PC-3 (cell line): ENCODE data around the gene MPP1. TPM values are rescaled to one million over a fixed set of nuclear protein-coding genes. Genes with fewer than 3 reads are reported as not detected.

Experiments used
- ATAC-seq: fragments of 200-7000 bp; cut with Tn5 transposase; 2 replicates; pipeline ENCODE4 v1.9.1; 2020; ENCODE audit warnings: mild to moderate bottlenecking, moderate library complexity
- BruUV-seq: library from RNA; stranded (reverse); fragments of 400-500 nt; replicated peaks from 2 replicates; lab custom pipeline; 2021; lab: Mats Ljungman, UMichigan
- CTCF ChIA-PET: fragments of 300-600 bp; sonication (Branson Sonifier 250); formaldehyde crosslinking; loops from one replicate; lab custom pipeline; 2022; ENCODE audit warnings: antibody characterized with exemption; lab: Charles Lee
- POLR2A ChIA-PET: fragments of 300-600 bp; sonication (Branson Sonifier 250); formaldehyde crosslinking; loops from one replicate; lab custom pipeline; 2022; ENCODE audit warnings: antibody characterized with exemption; ENCODE audit not compliant: unreplicated experiment; lab: Charles Lee
- DNase-seq: peaks from one replicate; pipeline ENCODE4 v3.0.0-alpha.2; 2015
- H2AFZ ChIP-seq: fragments of 300-600 bp; sonication (generic); 2 replicates; pipeline ENCODE4 v1.6.0; 2016; ENCODE audit warnings: antibody characterized with exemption, low read length
- H3F3A ChIP-seq: fragments of 300-600 bp; sonication (generic); one replicate; pipeline ENCODE4 v1.6.0; 2017; ENCODE audit warnings: antibody characterized with exemption, low read length, control low read depth, mild to moderate bottlenecking; ENCODE audit not compliant: unreplicated experiment
- H3K27ac ChIP-seq: fragments of 300-600 bp; sonication (generic); 2 replicates; pipeline ENCODE4 v1.5.1; 2016; ENCODE audit warnings: mild to moderate bottlenecking, low read length
- H3K27me3 ChIP-seq: fragments of 300-600 bp; sonication (generic); 2 replicates; pipeline ENCODE4 v1.6.1; 2016; ENCODE audit warnings: low read length, mixed read lengths
- H3K36me3 ChIP-seq: fragments of 300-600 bp; sonication (generic); 2 replicates; pipeline ENCODE4 v1.6.1; 2016; ENCODE audit warnings: low read depth, mixed run types, low read length, mixed read lengths
- H3K4me1 ChIP-seq: fragments of 300-600 bp; sonication (generic); 2 replicates; pipeline ENCODE4 v1.5.1; 2016; ENCODE audit warnings: low read length; ENCODE audit not compliant: insufficient read depth
- H3K4me2 ChIP-seq: fragments of 300-600 bp; sonication (generic); 2 replicates; pipeline ENCODE4 v1.6.0; 2016; ENCODE audit warnings: low read length
- H3K4me3 ChIP-seq: fragments of 300-600 bp; sonication (generic); 2 replicates; pipeline ENCODE4 v1.5.1; 2016; ENCODE audit warnings: mild to moderate bottlenecking, low read length, mixed read lengths
- H3K79me2 ChIP-seq: fragments of 300-600 bp; sonication (generic); 2 replicates; pipeline ENCODE4 v1.6.1; 2017; ENCODE audit warnings: low read length, mixed read lengths
- H3K9ac ChIP-seq: fragments of 300-600 bp; sonication (generic); 2 replicates; pipeline ENCODE4 v1.6.0; 2016; ENCODE audit warnings: mild to moderate bottlenecking, low read length
- H3K9me2 ChIP-seq: fragments of 300-600 bp; sonication (generic); replicated peaks from 2 replicates; pipeline ENCODE4 v1.6.1; 2016; ENCODE audit warnings: mixed run types, low read length, mixed read lengths
- H3K9me3 ChIP-seq: fragments of 300-600 bp; sonication (generic); 2 replicates; pipeline ENCODE4 v1.6.1; 2016; ENCODE audit warnings: low read length, mixed read lengths
- H4K20me1 ChIP-seq: fragments of 300-600 bp; sonication (generic); 2 replicates; pipeline ENCODE4 v1.6.1; 2016; ENCODE audit warnings: low read length, mixed read lengths
- EZH2 ChIP-seq: fragments of 300-600 bp; sonication (generic); IDR thresholded peaks from one replicate; pipeline ENCODE4 v1.6.1; 2017; ENCODE audit warnings: antibody characterized with exemption, mild to moderate bottlenecking, low read length; ENCODE audit not compliant: unreplicated experiment
- EZH2phosphoT487 ChIP-seq: fragments of 300-600 bp; sonication (generic); IDR thresholded peaks from 2 replicates; pipeline ENCODE4 v1.6.1; 2018; ENCODE audit warnings: mild to moderate bottlenecking, antibody characterized with exemption, low read length, borderline replicate concordance
- intact Hi-C: fragments of 100-400 bp; cut with micrococcal nuclease; formaldehyde crosslinking; loops from 2 replicates; pipeline ENCODE4 v1.9.0; 2023
- total RNA-seq: library from RNA; depleted of rRNA; stranded (reverse); fragments of >200 nt; gene quantifications from 2 replicates; pipeline ENCODE4 v1.2.3, GENCODE V29; 2014
- TF ChIP-seq, protein P1 (sequence below): fragments of 300-600 bp; sonication (generic); conservative IDR thresholded peaks from 2 replicates; pipeline ENCODE4 v1.5.1; 2017; ENCODE audit warnings: antibody characterized with exemption, low read depth, mild to moderate bottlenecking, low read length

Gene MPP1
- total RNA-seq, 1 experiment from 2014 or later, result 18.8 TPM

DNA sequence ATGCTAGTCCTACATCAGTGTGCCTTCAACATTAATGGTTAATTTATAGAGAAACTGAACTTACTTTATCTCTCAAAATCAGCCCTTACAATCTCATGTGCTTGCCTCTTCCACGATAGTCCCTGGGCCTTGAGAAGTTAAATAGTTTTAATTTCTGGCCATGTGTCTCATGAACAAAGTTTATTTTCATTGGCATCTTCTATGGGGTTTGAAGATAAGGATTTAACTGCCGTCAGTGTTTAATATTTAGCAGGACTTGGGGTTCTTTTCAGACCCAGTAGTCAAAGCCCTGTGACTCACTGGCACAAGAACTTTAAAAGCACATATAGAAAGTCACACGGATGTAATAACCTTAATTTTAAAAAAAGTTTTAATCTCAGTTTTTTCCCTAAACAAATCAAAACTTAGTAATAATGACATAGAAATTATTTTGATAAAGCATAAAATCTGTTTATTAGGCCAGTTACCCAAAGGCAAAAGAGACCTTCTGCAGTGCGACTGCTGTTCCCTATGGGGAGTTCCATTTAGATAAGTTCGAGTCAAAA, 10.1 kb upstream of the MPP1 start:
- H3K9ac ChIP-seq, result no peak overlapping the region
- no peaks in the 10 kb centered on the region for H3K27me3 ChIP-seq
- no peaks in the 10 kb centered on the region for H3K36me3 ChIP-seq
- no peak for DNase-seq
- BruUV-seq, result no TSS peak
- H3K4me3 ChIP-seq, result no peak overlapping the region
- H4K20me1 ChIP-seq, result no peaks in the 10 kb centered on the region
- H3K9me3 ChIP-seq, result no peaks in the 10 kb centered on the region
- H3K4me2 ChIP-seq, result no peak overlapping the region
- no peak overlapping the region for H2AFZ ChIP-seq
- TF ChIP-seq, protein P1, sequence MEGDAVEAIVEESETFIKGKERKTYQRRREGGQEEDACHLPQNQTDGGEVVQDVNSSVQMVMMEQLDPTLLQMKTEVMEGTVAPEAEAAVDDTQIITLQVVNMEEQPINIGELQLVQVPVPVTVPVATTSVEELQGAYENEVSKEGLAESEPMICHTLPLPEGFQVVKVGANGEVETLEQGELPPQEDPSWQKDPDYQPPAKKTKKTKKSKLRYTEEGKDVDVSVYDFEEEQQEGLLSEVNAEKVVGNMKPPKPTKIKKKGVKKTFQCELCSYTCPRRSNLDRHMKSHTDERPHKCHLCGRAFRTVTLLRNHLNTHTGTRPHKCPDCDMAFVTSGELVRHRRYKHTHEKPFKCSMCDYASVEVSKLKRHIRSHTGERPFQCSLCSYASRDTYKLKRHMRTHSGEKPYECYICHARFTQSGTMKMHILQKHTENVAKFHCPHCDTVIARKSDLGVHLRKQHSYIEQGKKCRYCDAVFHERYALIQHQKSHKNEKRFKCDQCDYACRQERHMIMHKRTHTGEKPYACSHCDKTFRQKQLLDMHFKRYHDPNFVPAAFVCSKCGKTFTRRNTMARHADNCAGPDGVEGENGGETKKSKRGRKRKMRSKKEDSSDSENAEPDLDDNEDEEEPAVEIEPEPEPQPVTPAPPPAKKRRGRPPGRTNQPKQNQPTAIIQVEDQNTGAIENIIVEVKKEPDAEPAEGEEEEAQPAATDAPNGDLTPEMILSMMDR, result no peak
- TF ChIP-seq EZH2phosphoT487, result no peak
- TF ChIP-seq EZH2, result no peak
- intact Hi-C loops, result no loop called here
- H3K4me1 ChIP-seq, result no peaks in the 10 kb centered on the region
- H3K27ac ChIP-seq, result no peak overlapping the region
- ChIA-PET CTCF (no interaction called here), POLR2A (no interaction called here)
- no peaks in the 10 kb centered on the region for H3K9me2 ChIP-seq
- no peaks in the 10 kb centered on the region for H3K79me2 ChIP-seq
- H3F3A ChIP-seq, result no peaks in the 10 kb centered on the region
- ATAC-seq, result no peak

DNA sequence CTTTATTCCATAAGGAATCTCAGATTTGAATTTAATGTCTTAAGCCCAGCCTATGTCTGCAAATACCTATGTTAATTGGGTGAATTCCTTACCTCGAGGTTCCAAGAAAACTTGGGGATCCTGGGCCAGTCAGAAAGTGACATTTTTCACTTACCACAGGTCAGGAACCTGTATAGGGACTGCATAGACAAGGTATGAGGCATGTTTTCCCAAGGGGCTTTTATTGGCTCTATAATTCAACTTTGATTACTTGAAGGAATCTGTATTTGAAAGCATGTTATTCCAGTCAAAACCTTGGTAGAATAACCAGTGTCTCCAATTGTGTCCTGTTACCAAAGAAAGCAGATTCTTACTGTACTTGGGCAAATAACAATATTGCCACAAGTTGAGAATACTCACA, 8.5 kb upstream of the MPP1 start:
- no peak overlapping the region for H2AFZ ChIP-seq
- H3K4me1 ChIP-seq, result no peaks in the 10 kb centered on the region
- H3K27ac ChIP-seq, result no peak overlapping the region
- no peaks in the 10 kb centered on the region for H3K9me2 ChIP-seq
- no peak overlapping the region for H3K9ac ChIP-seq
- no peaks in the 10 kb centered on the region for H3K9me3 ChIP-seq
- H3K27me3 ChIP-seq, result no peaks in the 10 kb centered on the region
- no peaks in the 10 kb centered on the region for H3F3A ChIP-seq
- no peaks in the 10 kb centered on the region for H3K79me2 ChIP-seq
- intact Hi-C loops, result no loop called here
- no peak overlapping the region for H3K4me2 ChIP-seq
- no peak overlapping the region for H3K4me3 ChIP-seq
- ATAC-seq, result no peak
- TF ChIP-seq EZH2 (no peak), EZH2phosphoT487 (no peak)
- TF ChIP-seq, protein P1, result no peak
- no peaks in the 10 kb centered on the region for H3K36me3 ChIP-seq
- ChIA-PET POLR2A (no interaction called here), CTCF (no interaction called here)
- no peak for DNase-seq
- no TSS peak for BruUV-seq
- no peaks in the 10 kb centered on the region for H4K20me1 ChIP-seq

DNA sequence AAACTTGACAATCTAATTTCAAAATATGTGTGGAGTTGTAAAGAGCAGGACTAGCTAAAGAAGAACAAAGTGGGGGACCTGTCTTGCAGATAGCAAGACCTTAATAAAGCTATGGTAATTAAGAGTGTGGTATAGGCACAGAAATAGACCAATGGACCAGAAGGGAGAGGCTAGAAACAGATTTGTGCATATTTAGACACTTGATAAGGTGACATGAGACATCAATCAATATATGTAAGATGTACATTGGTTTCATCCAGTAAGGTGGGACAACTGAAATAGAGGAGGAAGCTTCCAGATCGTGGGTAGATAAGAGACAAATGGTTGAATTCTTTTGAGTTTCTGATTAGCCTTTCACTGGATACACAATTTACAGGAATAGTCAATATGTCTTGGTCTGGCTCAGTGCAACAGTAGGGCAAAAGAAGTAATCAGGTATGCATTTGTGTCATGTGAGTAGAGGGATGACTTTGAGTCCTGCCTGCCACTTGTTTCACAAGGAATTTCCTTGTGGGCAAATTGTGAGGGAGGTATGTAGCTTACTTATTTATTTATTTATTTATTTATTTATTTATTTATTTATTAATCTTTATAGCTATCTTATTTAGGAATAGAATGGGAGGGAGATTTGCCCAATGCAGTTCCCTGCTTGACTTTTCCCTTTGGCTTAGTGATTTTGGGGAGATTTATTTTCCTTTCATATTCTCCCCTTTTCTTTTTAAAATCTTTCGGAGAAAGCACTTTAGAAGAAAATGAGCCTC, 7.2 kb upstream of the MPP1 start:
- TF ChIP-seq EZH2phosphoT487 (no peak), EZH2 (no peak)
- TF ChIP-seq, protein P1, result no peak
- H3K4me3 ChIP-seq, result no peak overlapping the region
- H3K79me2 ChIP-seq, result no peaks in the 10 kb centered on the region
- H3K27ac ChIP-seq, result no peak overlapping the region
- H3K4me2 ChIP-seq, result no peak overlapping the region
- no peaks in the 10 kb centered on the region for H4K20me1 ChIP-seq
- ChIA-PET POLR2A (no interaction called here), CTCF (no interaction called here)
- intact Hi-C loops, result no loop called here
- DNase-seq (no peak), ATAC-seq (no peak)
- H3K9ac ChIP-seq, result no peak overlapping the region
- no peaks in the 10 kb centered on the region for H3K36me3 ChIP-seq
- no peak overlapping the region for H2AFZ ChIP-seq
- BruUV-seq, result no TSS peak
- H3K4me1 ChIP-seq, result no peaks in the 10 kb centered on the region
- H3K27me3 ChIP-seq, result no peaks in the 10 kb centered on the region
- no peaks in the 10 kb centered on the region for H3K9me2 ChIP-seq
- no peaks in the 10 kb centered on the region for H3K9me3 ChIP-seq
- H3F3A ChIP-seq, result no peaks in the 10 kb centered on the region
